ENCODE measurements around the gene PRKN. TPM values are rescaled to one million over a fixed set of nuclear protein-coding genes. Genes with fewer than 3 reads are reported as not detected.

PRKN gene
- total and polyA plus RNA-seq, 9 of the 15 experiments (the other 6 are each of a cell fraction or from before 2014, with no cell fraction given) = 0.03 to 0.96 (median 0.15) TPM; not detected in 2

- TF ChIP-seq RNF219 (CRISPR knock-in tag; IDR thresholded peaks at IDR 0.05) = no peak
- TF ChIP-seq JUND (IDR thresholded peaks at IDR 0.05; ENCODE audit: borderline replicate concordance, low read depth, low read length) = no peak
- TF ChIP-seq JUND (tag; IDR thresholded peaks at IDR 0.05; ENCODE audit: borderline replicate concordance, low read depth, low read length) = no peak
- TF ChIP-seq ETS2 (tag; IDR thresholded peaks at IDR 0.05; ENCODE audit: borderline replicate concordance, poor library complexity, severe bottlenecking) = no peak
- no peak for TF ChIP-seq TBP (optimal IDR thresholded peaks at IDR 0.05; ENCODE audit: low read depth, low read length)
- no peak for TF ChIP-seq GTF3C2 (IDR thresholded peaks at IDR 0.05; ENCODE audit: borderline replicate concordance, extremely low read depth, insufficient read length)
- TF ChIP-seq SAFB (IDR thresholded peaks at IDR 0.05; ENCODE audit: borderline replicate concordance, low read depth, low read length) = no peak
- no peak for TF ChIP-seq MTA1 (IDR thresholded peaks at IDR 0.05; ENCODE audit: borderline replicate concordance)
- no peak for TF ChIP-seq MXD1 (CRISPR knock-in tag; IDR thresholded peaks at IDR 0.05; ENCODE audit: borderline replicate concordance, poor library complexity, severe bottlenecking)
- TF ChIP-seq HDGF (IDR thresholded peaks at IDR 0.05) = no peak
- TF ChIP-seq WHSC1 (IDR thresholded peaks at IDR 0.05; ENCODE audit: low read length) = no peak
- TF ChIP-seq HDAC2 (IDR thresholded peaks at IDR 0.05) = no peak
Observed at GRCh38 chr6:161903584-161904212, 823.9 kb downstream of the PRKN start (continued).
